Measurements from ENCODE around the gene HERC5. TPM values are rescaled to one million over a fixed set of nuclear protein-coding genes. Genes with fewer than 3 reads are reported as not detected.

Gene HERC5
- total RNA-seq, 1 experiment from 2014 or later, result 17.2 TPM

DNA sequence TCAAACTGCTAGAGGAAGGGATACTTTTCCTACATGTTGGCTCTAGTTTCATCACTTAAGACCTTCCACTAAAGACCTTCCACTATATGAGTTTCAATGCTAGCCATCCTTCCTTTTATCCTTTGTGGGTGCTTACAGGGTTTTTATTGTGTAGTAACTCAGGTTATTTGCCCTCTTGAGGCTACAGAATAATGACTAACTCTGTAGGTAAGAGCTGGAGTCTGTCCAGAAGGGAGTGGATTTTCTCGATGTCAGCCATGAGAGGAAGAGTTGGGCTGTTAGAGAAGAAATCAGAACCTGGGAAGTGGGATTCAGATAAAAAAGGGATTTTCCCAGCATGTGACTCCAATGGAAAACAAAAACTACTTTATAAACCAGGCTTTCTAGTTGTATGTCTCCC is 27.5 kb upstream of the HERC5 start:
- no peak overlapping the region for H2BK20ac ChIP-seq (ENCODE audit: low read depth, low read length, poor library complexity, severe bottlenecking)
- no peak overlapping the region for H3K56ac ChIP-seq (ENCODE audit: insufficient read length, low read depth, low read length)
- H3K4me1 Mint-ChIP-seq, result no peaks in the 10 kb centered on the region
- no peaks in the 10 kb centered on the region for H4K20me1 ChIP-seq (ENCODE audit: control insufficient read depth, insufficient read depth, insufficient read length)
- no peaks in the 10 kb centered on the region for H3K27me3 Mint-ChIP-seq (ENCODE audit: low read depth)
- no peak overlapping the region for H2BK120ac ChIP-seq (ENCODE audit: low read depth, low read length, poor library complexity, severe bottlenecking)
- H3K79me1 ChIP-seq (ENCODE audit: insufficient read depth, low read depth, low read length, poor library complexity, severe bottlenecking), result no peaks in the 10 kb centered on the region
- H3K9ac ChIP-seq (ENCODE audit: extremely low read depth, insufficient read length, low read length), result no peak overlapping the region
- no peak overlapping the region for H2AK5ac ChIP-seq (ENCODE audit: insufficient read length, low read length)
- H4K8ac ChIP-seq (replicated peaks; ENCODE audit: insufficient read length, low read depth, low read length), result no peak overlapping the region
- H4K5ac ChIP-seq (ENCODE audit: insufficient read length, low read depth, low read length), result no peak overlapping the region
- no peak overlapping the region for H4K91ac ChIP-seq (ENCODE audit: insufficient read length, low read depth, low read length)
- no peak for DNase-seq
- H2BK12ac ChIP-seq (ENCODE audit: insufficient read length, low read depth, low read length), result no peak overlapping the region
- no peak overlapping the region for H3K27ac Mint-ChIP-seq
- H3K36me3 Mint-ChIP-seq (ENCODE audit: insufficient read depth in 1 of 3, low read depth in 3 of 3), result peaks cover 0 to 11% (median 8%) of the 10 kb centered on the region in 3 experiments; a peak in 5 of 7 replicates
- no peak overlapping the region for H3K27ac ChIP-seq (ENCODE audit: insufficient read length, low read depth, low read length)
- WGBS (ENCODE audit: extremely low coverage, insufficient read length, low lambda C conversion rate), result no CpG with 5 or more reads among the region's 1 CpG
- no peak overlapping the region for H3K4ac ChIP-seq (ENCODE audit: low read depth, low read length)
- no peaks in the 10 kb centered on the region for H3K23me2 ChIP-seq (ENCODE audit: insufficient read length, low read depth, low read length, poor library complexity, severe bottlenecking)
- TF ChIP-seq, protein P1, sequence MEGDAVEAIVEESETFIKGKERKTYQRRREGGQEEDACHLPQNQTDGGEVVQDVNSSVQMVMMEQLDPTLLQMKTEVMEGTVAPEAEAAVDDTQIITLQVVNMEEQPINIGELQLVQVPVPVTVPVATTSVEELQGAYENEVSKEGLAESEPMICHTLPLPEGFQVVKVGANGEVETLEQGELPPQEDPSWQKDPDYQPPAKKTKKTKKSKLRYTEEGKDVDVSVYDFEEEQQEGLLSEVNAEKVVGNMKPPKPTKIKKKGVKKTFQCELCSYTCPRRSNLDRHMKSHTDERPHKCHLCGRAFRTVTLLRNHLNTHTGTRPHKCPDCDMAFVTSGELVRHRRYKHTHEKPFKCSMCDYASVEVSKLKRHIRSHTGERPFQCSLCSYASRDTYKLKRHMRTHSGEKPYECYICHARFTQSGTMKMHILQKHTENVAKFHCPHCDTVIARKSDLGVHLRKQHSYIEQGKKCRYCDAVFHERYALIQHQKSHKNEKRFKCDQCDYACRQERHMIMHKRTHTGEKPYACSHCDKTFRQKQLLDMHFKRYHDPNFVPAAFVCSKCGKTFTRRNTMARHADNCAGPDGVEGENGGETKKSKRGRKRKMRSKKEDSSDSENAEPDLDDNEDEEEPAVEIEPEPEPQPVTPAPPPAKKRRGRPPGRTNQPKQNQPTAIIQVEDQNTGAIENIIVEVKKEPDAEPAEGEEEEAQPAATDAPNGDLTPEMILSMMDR (conservative IDR thresholded peaks at IDR 0.05), result no peak
- H3K14ac ChIP-seq (ENCODE audit: insufficient read depth, low read length), result no peak overlapping the region
- H3K9me3 ChIP-seq (ENCODE audit: control insufficient read depth, low read depth, low read length), result no peaks in the 10 kb centered on the region
- no peaks in the 10 kb centered on the region for H3K27me3 ChIP-seq (ENCODE audit: insufficient read depth, low read length)
- no peak overlapping the region for H2BK15ac ChIP-seq (ENCODE audit: low read depth, low read length)
- no peak overlapping the region for H3K23ac ChIP-seq (ENCODE audit: insufficient read length, low read depth, low read length)
- H3K9me3 Mint-ChIP-seq, result peaks cover 6 to 7% of the 10 kb centered on the region in 2 experiments; a peak in 4 of 5 replicates
- H2BK5ac ChIP-seq (ENCODE audit: insufficient read length, low read length), result no peak overlapping the region
- no peak overlapping the region for H3K4me2 ChIP-seq (ENCODE audit: insufficient read depth, insufficient read length, low read length)
- H3K4me3 Mint-ChIP-seq, result no peak overlapping the region
- no peak overlapping the region for H2AFZ ChIP-seq (ENCODE audit: low read length)
- no peaks in the 10 kb centered on the region for H3K79me2 ChIP-seq (ENCODE audit: insufficient read depth, low read length)
- no peaks in the 10 kb centered on the region for H3K4me1 ChIP-seq (ENCODE audit: insufficient read depth, low read length)
- H3T11ph ChIP-seq (ENCODE audit: low read length), result no peak overlapping the region
- no peak overlapping the region for H3K18ac ChIP-seq (ENCODE audit: insufficient read length, low read depth, low read length)
